Heart right ventricle (tissue), 16 donors: Measurements from ENCODE around the gene SCAMP2. TPM values are rescaled to one million over a fixed set of nuclear protein-coding genes. Genes with fewer than 3 reads are reported as not detected.

Source experiments
- ATAC-seq, 8 donors: fragments of 200-7000 bp; cut with Tn5 transposase; one replicate each; pipeline ENCODE4 v1.9.1; 2020; ENCODE audit warnings: mild to moderate bottlenecking in 8 of 8, moderate library complexity in 8 of 8, moderate number of reproducible peaks in 1 of 8
- DNase-seq, 2 donors: peaks; one replicate each; pipeline ENCODE4 v3.0.0-alpha.2; 2020
- H3K27ac ChIP-seq, 10 donors: fragments of 200-600 bp; sonication (generic) in 2 of 10; one replicate each; pipeline versions ENCODE4 v1.5.0 to v1.8.0; 2020 to 2022; ENCODE audit warnings: mild to moderate bottlenecking in 3 of 10
- H3K27me3 ChIP-seq, 7 donors: fragments of 200-600 bp; one replicate each; pipeline ENCODE4 v1.8.0; 2021 to 2022; ENCODE audit warnings: mild to moderate bottlenecking in 2 of 7
- H3K36me3 ChIP-seq, 9 donors: fragments of 200-600 bp; sonication (generic) in 1 of 9; one replicate each; pipeline versions ENCODE4 v1.5.0 to v1.8.0; 2020 to 2022; ENCODE audit warnings: mild to moderate bottlenecking in 2 of 9
- H3K4me1 ChIP-seq, 9 donors: fragments of 200-600 bp; sonication (generic) in 1 of 9; one replicate each; pipeline versions ENCODE4 v1.5.0 to v1.8.0; 2020 to 2022; ENCODE audit warnings: mild to moderate bottlenecking in 4 of 9
- H3K4me3 ChIP-seq, 10 donors: fragments of 200-600 bp; sonication (generic) in 2 of 10; one replicate each; pipeline versions ENCODE4 v1.5.0 to v1.8.0; 2020 to 2022; ENCODE audit warnings: mild to moderate bottlenecking in 7 of 10, moderate library complexity in 2 of 10
- H3K9me3 ChIP-seq, 11 donors: fragments of 200-600 bp in 10 of 11; sonication (generic) in 2 of 11; one replicate each; pipeline versions ENCODE4 v1.5.0 to v1.8.0; 2013 to 2022; ENCODE audit warnings: mild to moderate bottlenecking in 2 of 11, control low read depth in 1 of 11, moderate library complexity in 1 of 11
- CTCF ChIP-seq, 9 donors: fragments of 200-600 bp; sonication (generic) in 2 of 9; IDR thresholded peaks; one replicate each; pipeline versions ENCODE4 v1.5.0 to v1.8.0; 2021 to 2022; ENCODE audit warnings: antibody characterized with exemption in 9 of 9, mild to moderate bottlenecking in 5 of 9, moderate library complexity in 1 of 9
- WGBS, 2 donors: extraction: QIAGEN DNeasy Blood & Tissue Kit; methylation state at CpG; one replicate each; pipeline ENCODE4 v1.1.7; 2013; ENCODE audit warnings: inconsistent platforms in 1 of 2; 5-methylcytosine and 5-hydroxymethylcytosine counted together
- intact Hi-C, 10 donors: fragments of 100-400 bp; cut with DNase I; formaldehyde crosslinking; loops; one replicate each; pipeline versions ENCODE4 v1.11.1 to v1.14.2; 2022
- polyA plus RNA-seq, 2 donors: library from polyadenylated mRNA; stranded (reverse); fragments of 200-250 nt; gene quantifications; one replicate each; pipeline ENCODE4 v1.2.3, GENCODE V29; 2013
- total RNA-seq, 10 donors: library from RNA; stranded (reverse); fragmentation: NEBNext Ultra II Directional in 3 of 10; extraction: Animal tissue kit (Norgen Biotek cat#: 25700) in 3 of 10; gene quantifications; one replicate each; pipeline versions ENCODE4 v1.2.1 to v1.2.4, GENCODE V29; 2021 to 2023
- donor health status: Arrhythmogenic right ventricular cardiomyopathy.
- donor health status: ischemic (EF 13 %, LVEDD 7.1; RV severe dilation, severe dysfunction).
- donor health status: healthy with polysubstance abuse.
- donor health status: DM: no; HTN: yes; CAD: no.
- donor health status: DM: no; HTN: no; CAD: no.
- donor health status: ischemic (EF 25% LVEDD 6.9; RV normal size, moderate dysfunction).
- donor health status: ischemic (EF 25% LVEDD 5.7; RV mildly dilated, moderate dysfunction).
- donor health status: healthy.
- donor health status: DM: yes; HTN: yes; CAD: no.
- donor health status: Ischemic cardiomyopathy.
- donor health status: ischemic (EF 35%, LVEDD 5.7; RV mildly dilated, moderate dysfunction).
- donor health status: nonischemic (EF 11% LVEDD 7.7; RV severe dilation, severe dysfunction).
- donor health status: DM: yes; HTN: yes; CAD: no.
- donor health status: PGD.
- donor health status: ischemic (EF 29% LVEDD 5.4; RV normal size, mild dysfunction).
- donor health status: nonischemic (EF 23%, LVEDD 6.1; RV moderate dilation, normal function).

SCAMP2 gene
- total and polyA plus RNA-seq, 12 donors, result 28.0 to 76.7 (median 39.1) TPM

- Histone ChIP-seq H3K27me3 (peaks cover 0 to 30% (median 25%) of the 10 kb centered on the region in 7 donors), H3K4me1 (peaks cover 0 to 10% (median 0%) of the 10 kb centered on the region in 9 donors), H3K27ac (no peak overlapping the region), H3K36me3 (no peaks in the 10 kb centered on the region), H3K9me3 (no peaks in the 10 kb centered on the region), H3K4me3 (no peak overlapping the region)
- 74 to 77% methylated on average over 6 of the region's 6 CpGs for WGBS, 2 donors
- ATAC-seq (no peak), DNase-seq (no peak)
- no peak for TF ChIP-seq CTCF (IDR thresholded peaks at IDR 0.05)
- intact Hi-C loops, result no loop called here
Measured at GRCh38 chr15:74823324-74823723, 49.8 kb downstream of the SCAMP2 start.

- ATAC-seq (no peak), DNase-seq (no peak)
- peaks cover 0 to 19% (median 14%) of the 10 kb centered on the region in 7 donors for H3K27me3 ChIP-seq
- H3K36me3 ChIP-seq, result no peaks in the 10 kb centered on the region
- no peak overlapping the region for H3K27ac ChIP-seq
- H3K9me3 ChIP-seq, result no peaks in the 10 kb centered on the region
- H3K4me1 ChIP-seq, result peaks cover 0 to 18% (median 4%) of the 10 kb centered on the region in 9 donors
- no peak for TF ChIP-seq CTCF (IDR thresholded peaks at IDR 0.05)
- intact Hi-C loops, result no loop called here
- H3K4me3 ChIP-seq, result no peak overlapping the region
- 81 to 87% methylated on average over 4 of the region's 4 CpGs for WGBS, 2 donors
Measured at GRCh38 chr15:74822233-74822632, 50.9 kb downstream of the SCAMP2 start.

- Histone ChIP-seq H3K4me1 (peaks cover 0 to 18% (median 5%) of the 10 kb centered on the region in 9 donors), H3K27me3 (peaks cover 0 to 15% (median 9%) of the 10 kb centered on the region in 7 donors), H3K9me3 (no peaks in the 10 kb centered on the region), H3K4me3 (no peak overlapping the region), H3K36me3 (no peaks in the 10 kb centered on the region), H3K27ac (no peak overlapping the region)
- TF ChIP-seq CTCF (IDR thresholded peaks at IDR 0.05), result no peak
- intact Hi-C loops, result no loop called here
- no peak for DNase-seq
- 78 to 81% methylated on average over 7 of the region's 7 CpGs for WGBS, 2 donors
- no peak for ATAC-seq
Measured at GRCh38 chr15:74821790-74822158, 51.4 kb downstream of the SCAMP2 start.

- Histone ChIP-seq H3K4me1 (peaks cover 0 to 17% (median 7%) of the 10 kb centered on the region in 9 donors), H3K36me3 (no peaks in the 10 kb centered on the region), H3K27me3 (peaks cover 0 to 9% (median 5%) of the 10 kb centered on the region in 7 donors), H3K27ac (no peak overlapping the region), H3K9me3 (no peaks in the 10 kb centered on the region), H3K4me3 (no peak overlapping the region)
- ATAC-seq (no peak), DNase-seq (no peak)
- intact Hi-C loops, result no loop called here
- no peak for TF ChIP-seq CTCF (IDR thresholded peaks at IDR 0.05)
- 55 to 56% methylated on average over 11 of the region's 11 CpGs for whole genome bisulfite sequencing, 2 donors
Measured at GRCh38 chr15:74821091-74821789, 51.9 kb downstream of the SCAMP2 start.
